KG1 (cell line): ENCODE results near the gene SAMD3.
"Not testable (repeated sequence)": the region's sequence is repeated elsewhere in the genome, so short reads cannot be mapped to it uniquely, and the experiment has no call there.

Experiments used
- DNase-seq: peaks from one replicate; lab custom pipeline; 2025; lab: John Stamatoyannopoulos, UW

The SAMD3 gene

DNA sequence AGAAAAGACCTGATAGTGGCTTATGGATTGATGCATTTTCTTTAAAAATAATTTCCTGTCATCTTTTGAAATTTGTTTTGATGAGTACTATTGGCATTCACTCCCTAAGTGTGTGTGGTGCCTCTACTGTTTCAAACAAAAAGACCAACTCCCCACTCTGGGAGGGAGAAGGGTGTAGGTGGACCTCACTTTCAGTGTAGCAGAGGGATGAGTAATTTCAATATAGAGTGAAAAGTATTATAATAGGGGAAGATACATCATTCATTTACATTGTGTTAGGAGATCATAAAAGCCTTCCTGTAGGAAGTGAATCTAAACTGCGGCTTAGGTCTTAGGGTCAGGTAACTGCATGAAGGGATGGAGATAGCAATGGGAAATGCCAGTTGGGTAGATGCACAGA, 46.4 kb downstream of the SAMD3 start:
- no peak for DNase-seq

DNA sequence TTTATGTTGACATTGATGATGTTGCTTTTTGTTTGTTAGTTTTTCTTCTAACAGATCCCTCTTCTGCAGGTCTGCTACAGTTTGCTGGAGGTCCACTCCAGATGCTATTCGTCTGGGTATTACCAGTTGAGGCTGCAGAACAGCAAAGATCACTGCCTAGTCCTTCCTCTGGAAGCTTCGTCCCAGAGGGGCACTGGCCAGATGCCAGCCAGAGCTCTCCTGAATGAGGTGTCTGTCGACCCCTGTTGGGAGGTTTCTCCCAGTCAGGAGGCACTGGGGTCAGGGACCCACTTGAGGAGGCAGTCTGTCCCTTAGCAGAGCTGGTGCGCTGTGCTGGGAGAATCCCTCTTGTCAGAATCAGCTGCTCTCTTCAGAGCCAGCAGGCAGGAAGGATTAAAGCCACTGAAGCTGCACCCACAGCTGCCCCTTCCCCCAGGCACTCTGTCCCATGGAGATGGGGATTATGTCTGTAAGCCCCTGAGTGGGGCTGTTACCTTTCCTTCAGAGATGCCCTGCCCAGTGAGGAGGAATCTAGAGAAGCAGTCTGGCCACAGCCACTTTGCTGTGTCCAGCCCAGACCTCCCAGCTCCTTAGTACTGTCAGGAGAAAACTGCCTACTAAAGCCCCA, 49.3 kb downstream of the SAMD3 start:
- not testable (repeated sequence) for DNase-seq

DNA sequence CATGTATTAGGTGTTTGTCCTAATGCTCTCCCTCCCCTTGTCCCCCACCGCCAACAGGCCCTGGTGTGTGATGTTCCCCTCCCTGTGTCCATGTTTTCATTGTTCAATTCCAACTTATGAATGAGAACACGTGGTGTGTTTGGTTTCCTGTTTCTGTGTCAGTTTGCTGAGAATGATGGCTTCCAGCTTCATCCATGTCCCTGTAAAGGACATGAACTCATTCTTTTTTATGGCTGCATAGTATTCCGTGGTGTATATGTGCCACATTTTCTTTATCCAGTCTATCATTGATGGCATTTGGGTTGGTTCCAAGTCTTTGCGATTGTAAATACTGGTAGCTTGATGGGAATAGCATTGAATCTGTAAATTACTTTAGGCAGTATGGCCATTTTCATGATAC, 52.6 kb downstream of the SAMD3 start:
- not testable (repeated sequence) for DNase-seq

DNA sequence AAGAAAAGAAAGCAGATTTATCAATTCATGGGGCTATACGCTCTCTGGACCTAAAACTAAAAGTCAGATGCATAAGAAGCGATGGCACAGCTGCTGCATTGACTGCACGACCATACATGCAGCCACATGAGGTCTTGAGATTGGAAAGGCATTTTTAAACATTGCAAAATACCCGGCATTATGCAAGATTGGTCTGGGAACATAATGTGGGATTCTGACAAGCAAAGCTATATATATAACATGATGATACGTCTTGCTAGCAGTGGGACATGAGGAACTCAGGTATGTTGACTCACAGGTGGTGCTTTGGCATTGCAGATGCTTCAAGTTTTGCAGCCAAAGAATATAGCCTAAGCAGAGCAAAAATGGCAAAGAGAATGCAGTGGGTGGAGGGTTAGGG, 55.1 kb downstream of the SAMD3 start:
- no peak for DNase-seq

DNA sequence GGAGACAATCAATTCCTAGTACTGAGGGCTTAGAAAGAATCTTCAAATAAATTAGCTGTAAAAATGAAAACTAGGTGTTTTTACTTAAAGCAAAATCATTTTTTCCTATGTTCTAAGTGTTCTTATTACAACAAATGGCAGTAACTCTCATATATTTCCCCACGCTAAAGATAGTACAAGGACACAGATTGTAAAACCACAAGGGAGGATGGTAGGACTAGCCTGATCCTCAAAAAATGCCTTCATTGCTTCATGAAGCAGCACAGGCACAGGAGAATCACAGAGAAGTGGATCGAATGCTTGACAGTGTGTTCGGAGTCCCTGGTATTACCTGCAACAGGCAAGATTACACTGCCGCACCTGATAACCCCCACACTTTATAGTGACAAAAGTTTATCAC, 58.5 kb downstream of the SAMD3 start:
- DNase-seq, result no peak

DNA sequence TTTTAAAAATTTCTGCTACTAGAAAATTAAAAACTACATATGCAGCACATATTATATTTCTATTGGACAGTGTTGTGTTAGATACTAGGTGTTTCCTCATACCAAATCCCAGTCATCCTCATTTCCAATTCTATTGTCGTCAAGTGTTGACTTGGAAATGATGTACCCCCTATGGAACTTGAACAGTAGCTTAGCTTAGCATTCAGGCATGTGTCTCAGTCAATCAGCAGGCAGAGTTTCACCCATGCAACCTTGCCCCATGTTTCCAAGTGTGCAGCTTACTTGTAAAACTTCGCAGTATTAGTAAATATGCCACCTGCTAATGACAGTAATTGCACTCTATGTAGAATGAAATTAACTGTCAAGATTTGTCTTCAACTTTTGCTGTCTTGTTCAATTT, 59.5 kb downstream of the SAMD3 start:
- no peak for DNase-seq

DNA sequence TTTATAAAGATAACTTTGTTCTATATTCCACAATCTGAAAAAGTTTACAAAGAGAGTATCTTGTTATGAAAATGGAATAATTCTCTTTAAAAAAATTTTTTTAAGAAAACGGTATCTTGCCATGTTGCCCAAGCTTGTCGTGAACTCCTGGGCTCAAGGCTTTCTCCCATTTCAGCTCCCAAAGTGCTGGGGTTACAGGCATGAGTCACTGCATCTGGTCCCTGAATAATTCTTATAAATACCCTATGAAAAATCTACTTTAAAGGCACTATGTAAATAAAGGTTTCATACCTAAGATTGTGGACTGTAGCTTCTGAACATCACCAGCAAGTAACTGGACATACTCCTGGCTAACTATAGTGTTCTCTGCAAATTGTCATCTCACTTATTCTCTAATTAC, 60.3 kb downstream of the SAMD3 start:
- no peak for DNase-seq

DNA sequence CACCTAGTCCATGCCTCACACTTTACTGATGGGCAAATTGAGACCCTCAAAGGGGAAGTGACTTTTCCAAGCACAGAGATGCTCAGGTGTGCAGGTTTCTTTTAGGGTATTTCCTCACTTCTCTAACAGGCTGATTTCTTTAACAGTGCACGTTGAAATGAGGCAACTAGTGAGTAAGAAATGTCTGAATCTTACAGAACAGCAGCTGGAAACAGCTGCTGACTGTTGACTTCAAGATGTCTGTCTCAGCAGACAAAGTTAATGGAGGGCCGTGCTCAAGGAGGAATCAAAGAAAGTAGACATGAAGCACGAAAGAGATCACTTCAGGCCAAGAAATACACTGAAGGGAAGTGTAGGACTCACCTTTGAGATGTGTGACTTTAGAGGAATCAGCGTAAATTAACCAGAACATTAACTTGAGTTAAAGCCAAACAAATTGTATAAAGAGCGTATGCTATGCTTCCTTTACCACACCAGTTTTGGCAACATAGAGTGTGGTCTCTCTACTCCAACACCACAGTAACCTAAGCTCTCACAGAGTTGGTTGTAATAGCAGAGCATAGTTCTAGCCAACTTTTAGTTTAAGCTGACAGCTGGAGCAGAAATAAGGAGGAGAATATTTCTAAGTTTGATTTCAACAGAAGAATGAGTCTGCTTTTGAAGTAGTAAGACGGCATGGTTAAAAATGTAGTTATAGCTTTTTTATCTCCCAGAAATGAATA, 60.9 kb downstream of the SAMD3 start:
- no peak for DNase-seq

DNA sequence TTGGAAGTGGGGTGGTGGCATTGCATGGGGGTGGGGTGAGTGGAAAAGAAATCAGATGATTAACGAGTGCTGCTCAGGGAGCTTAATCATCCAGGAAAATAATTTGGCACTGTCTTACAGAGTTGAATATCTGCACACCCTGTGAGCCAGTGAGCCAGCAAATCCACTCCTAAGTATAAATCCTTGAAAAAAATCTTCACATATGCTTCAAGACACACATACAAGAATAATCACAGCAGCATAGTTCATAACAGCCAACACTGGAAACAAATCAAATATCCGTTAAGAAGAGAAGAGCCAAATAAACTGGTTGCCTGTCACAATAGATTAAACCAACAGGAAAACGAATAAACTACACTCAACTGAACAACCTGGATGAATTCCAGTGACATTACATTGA, 62.8 kb downstream of the SAMD3 start:
- no peak for DNase-seq

DNA sequence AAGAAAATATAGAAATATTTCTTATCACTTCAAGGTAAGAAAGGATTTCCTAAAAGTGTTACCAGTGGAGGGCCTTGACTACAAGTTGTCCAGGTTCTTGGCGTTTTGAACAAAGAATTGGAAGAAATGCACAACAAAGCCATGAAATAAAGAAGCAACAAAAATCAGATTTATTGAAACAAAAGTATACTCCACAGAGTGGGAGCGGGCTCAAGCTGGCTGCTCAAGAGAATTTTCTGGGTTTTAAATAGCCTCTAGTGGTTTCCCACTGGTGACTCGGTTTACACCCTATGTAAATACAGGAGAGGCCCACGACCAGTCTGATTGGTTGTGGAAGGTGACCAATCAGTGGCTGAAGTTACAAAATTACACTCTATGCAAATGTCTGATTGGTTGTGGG, 64.2 kb downstream of the SAMD3 start:
- no peak for DNase-seq

DNA sequence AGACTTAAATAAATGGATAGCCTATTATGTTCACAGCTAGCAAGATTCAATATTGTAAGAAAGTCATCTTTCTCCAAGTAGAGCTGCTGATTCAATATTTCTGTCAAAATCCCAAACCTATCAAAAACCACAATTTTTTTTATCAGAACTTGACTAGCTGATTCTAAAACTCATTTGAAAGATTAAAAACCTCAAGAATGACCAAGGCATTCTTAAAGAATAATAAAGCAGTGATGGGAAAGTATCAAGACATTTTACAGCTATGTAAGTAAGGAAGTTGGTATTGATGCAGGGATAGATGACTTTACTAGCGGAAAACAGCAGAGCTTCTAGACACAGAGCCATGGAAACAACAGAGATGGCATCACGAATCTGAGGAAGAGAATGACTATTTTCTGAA, 64.7 kb downstream of the SAMD3 start:
- no peak for DNase-seq

DNA sequence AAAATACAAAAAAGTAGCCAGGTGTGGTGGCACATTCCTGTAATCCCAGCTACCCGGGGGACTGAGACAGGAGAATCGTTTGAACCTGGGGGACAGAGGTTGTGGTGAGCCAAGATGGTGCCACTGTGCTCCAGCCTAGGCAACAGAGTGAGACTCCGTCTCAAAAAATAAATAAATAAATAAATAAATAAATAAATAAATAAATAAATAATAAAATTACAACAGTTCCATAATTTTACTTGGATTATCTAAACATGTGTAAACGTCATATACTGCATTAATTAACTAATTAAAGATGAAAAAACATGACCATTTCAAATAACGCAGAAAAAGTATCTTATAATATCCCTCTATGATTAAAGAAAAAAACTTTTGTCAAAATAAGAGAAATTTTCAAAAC, 65.8 kb downstream of the SAMD3 start:
- DNase-seq, result no peak

DNA sequence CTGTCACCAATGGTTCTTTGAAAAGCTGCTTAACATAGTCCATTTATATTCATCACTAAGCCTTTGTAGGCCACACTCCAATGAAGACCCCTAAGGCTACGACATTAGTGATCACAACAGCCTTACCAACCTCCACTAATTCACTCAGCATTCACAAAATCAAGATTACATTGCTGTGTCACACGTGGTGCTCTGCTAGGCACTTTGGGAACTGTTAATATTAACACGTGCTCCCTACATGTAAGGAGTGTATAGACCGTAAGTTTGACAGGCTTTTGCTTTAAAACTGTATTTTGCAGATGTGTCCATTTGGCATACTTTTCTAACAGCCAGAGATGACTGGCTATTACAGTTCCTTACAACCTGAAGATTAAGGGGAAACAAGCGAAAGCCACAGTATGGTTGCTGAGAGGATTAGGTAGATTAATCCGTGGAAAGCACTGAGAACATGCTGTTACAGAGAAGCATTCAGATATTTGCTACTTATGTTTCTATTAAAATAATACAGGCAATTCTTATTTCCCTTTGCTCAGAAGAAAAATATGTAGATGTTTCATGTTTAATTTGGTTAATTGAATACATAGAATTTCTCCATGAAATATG, 69.7 kb downstream of the SAMD3 start:
- DNase-seq, result no peak

DNA sequence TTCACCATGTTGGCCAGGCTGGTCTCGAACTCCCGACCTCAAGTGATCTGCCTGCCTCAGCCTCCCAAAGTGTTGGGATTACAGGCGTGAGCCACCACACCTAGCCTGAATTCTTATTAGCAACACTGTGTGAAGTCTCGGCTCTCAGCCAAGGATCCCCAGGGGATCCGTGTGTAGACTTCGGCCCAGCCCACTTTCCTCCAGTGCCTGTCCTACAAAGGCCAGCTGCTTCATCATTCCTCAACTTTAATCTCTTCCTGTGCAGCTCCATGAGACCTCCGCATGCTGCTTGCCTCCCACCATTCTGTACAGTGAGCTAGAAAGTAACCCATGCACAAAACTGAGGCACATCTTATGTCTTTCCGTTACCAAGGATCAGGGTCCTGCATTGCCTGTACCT, 71.8 kb downstream of the SAMD3 start:
- DNase-seq, result no peak

DNA sequence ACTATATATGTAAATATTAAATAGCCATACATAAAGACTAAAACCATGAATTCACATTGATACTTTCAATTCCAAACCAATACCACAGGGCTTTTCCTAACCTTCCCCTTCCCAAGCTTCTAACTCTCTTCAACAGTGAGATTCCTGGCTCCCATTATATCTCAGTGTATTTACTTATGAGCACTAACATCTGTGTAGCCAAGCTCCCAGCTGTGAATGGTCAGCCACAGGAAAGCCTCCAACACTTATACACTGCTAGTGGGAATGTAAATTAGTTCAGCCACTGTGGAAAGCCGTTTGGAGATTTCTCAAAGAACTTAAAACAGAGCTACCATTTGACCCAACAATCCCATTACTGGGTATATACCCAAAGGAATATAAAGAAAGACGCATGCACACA, 73.7 kb downstream of the SAMD3 start:
- DNase-seq, result not testable (repeated sequence)

DNA sequence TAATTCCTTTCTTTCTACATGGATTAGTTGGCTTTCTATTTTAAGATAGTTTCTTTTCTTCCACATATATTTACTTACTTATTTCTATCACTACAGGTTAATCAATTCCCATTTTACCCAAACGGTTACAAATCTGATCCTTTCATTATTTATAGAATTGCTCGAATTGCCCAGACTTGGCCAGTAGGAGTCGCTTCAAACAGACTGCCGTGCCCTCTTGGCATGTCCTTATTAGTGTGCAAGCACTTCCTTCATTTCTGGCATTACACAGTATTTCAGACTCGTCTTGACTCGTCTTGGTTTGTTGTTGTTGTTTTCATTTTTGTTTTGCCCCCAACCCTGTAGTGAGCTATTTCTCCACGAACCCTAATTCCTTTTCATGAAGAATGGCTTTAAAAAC, 74.6 kb downstream of the SAMD3 start:
- DNase-seq, result no peak

DNA sequence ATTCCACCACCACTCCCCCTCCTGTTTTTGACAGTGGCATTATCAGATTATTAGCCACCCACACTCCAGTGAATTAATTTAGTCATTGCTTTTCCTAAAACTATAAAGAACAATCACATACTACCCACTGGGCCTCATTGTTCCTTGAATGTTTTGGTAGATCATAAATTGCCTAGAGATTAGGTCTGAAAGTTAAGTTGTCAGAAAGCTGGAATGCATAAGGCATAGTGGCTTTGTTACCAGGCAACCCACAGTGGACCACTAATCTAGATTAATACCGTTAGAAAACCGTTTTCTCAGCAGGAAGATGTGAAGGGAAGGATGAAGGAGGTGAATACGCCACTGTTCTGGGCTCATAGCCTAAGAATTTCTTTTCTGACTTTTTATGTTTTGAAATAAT, 75.6 kb downstream of the SAMD3 start:
- DNase-seq, result no peak

DNA sequence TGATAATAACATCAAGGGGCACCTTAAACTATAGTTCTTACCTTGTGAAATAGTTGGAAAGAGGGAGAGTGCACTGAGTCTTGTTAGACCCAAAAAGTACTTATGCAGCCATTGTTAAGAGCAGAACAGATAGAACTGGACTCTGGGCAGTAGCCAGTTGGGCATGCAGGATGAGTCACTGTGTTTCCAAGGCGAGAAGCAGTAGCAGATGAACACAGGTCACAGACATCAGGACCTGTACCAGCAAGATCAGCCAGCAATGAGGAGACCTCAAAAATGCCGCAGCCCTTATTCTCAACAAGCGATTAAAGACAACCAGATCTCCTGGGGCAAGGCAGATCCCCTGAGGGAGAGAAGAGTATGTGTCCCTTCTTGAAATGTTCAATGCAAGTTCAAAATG, 79.0 kb downstream of the SAMD3 start:
- no peak for DNase-seq

DNA sequence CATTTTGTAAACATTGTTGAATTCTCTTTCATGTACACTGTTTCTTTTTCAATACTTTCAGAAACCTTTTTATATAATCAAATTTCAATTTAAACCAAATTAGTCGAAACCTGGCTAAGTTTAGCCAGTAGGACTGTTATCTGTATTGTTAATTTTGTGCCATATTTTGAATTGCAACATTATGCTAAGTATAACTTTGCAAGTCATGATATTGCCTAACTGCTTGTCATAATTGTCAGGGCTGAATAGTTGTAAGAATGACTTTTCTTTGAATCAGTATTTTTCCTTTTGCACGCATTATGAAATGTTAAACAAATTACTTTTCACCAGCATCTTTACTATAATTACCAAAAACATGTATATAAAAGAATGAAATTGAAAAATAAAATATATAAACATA, 82.7 kb downstream of the SAMD3 start:
- no peak for DNase-seq

DNA sequence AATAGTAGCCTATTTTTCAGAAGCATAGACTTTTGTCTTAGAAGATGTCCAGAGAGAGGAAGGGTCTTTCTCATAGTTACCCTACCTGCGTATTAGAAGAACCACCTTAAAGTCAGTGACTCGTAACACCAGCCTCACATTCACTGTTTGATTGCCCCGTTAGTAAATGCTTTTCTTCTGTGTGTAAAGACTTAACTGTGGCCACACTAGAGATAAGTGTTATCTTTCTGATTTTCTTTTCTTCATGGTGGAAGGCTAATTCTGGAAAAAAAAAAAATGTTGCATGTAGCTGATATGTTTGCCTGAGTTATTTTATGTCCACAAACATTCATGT, 83.9 kb downstream of the SAMD3 start:
- DNase-seq, result no peak

DNA sequence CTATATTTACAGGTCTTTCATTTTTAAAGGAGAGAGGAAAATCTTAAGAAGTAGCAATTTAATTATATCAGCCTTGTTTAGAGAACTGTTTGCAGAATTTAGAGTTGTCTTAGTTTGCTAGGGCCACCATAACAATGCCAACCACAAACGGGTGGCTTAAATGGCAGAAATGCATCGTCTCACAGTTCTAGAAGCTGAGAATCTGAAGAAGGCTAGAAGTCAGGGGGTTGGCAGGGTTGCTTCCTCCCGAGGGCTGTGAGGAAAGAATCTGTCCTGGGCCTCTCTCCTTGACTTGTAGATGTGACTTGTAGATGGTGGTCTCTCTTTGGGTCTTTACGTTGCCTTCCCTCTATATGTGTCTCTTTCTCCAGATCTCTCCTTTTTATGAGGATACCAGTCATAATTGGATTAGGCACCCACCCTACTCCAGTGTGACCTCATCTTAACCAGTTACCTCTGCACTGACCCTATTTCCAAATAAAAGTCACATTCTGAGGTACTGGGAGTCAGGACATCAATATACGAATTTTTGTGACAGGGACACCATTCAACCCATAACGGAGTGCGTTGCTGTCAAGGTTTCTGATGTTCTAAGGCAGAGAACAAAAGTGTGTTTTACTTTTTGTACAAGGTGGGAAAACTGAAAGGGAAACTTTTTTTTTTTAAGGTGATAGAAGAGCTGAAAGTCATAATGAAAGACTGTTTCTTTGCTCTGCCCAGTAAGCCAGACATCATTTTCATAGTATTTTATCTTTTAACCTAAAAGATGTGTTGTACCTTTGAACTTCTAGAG, 84.4 kb downstream of the SAMD3 start:
- DNase-seq, result no peak

DNA sequence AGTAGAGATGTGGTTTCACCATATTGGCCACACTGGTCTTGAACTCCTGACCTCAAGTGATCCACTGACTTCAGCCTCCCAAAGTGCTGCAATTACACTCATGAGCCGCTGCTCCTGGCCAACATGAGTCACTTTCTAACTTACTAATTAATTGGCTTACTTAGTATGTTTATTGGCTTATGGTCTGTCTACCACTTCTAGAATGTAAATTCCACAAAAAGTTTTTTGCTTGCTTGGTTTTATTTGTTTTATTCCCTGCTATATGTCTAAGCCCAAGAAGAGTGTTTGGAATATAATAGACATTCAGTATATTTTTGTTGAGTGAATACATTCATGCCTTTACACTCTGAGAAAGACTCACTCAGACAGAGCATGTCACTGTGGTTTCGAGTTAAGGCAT, 86.0 kb downstream of the SAMD3 start:
- no peak for DNase-seq

DNA sequence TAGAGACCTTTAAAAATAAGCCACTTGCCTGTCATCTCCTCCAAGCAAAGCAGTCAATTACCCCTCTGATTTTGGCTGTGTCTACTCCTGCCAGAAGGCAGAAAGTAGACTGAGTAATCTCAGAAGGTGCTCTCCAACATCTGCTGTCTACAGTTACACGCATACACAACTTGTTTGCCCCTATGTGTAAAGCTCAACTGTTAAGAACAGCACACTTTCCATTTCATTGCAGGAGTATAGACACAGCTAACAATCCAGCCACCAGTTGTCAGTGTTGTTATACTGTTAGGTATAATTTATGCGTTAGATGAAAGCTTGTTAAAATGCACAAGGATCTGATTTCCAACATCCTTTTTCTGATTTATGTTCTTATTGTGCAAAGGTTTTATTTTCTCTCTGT, 88.2 kb downstream of the SAMD3 start:
- DNase-seq, result no peak
